Panc1 (cell line): Measurements from ENCODE around the gene MFAP1.
"Not testable (repeated sequence)": the region's sequence is repeated elsewhere in the genome, so short reads cannot be mapped to it uniquely, and the experiment has no call there.

ENCODE experiments used
- CTCF ChIP-seq: fragments of 450-650 bp; IDR thresholded peaks from 2 replicates; pipeline ENCODE4 v1.5.1; 2017; ENCODE audit warnings: mild to moderate bottlenecking
- POLR2AphosphoS5 ChIP-seq: IDR thresholded peaks from 2 replicates; pipeline ENCODE4 v1.6.1; 2012; ENCODE audit warnings: mild to moderate bottlenecking, low read depth, low read length, moderate library complexity
- SIN3A ChIP-seq: IDR thresholded peaks from 2 replicates; pipeline ENCODE4 v1.6.1; 2012; ENCODE audit warnings: low read depth, mild to moderate bottlenecking, low read length, moderate library complexity, borderline replicate concordance; ENCODE audit not compliant: insufficient read depth
- TF ChIP-seq, protein P1 (sequence below), 2 experiments: IDR thresholded peaks; 2 replicates each; pipeline ENCODE4 v1.6.1; 2011 to 2012; ENCODE audit warnings: low read depth in 2 of 2, control low read depth in 1 of 2, low read length in 1 of 2, mild to moderate bottlenecking in 1 of 2, moderate library complexity in 1 of 2; ENCODE audit not compliant: insufficient read depth in 1 of 2

- TF ChIP-seq POLR2AphosphoS5, CTCF, SIN3A: not testable (repeated sequence)
- TF ChIP-seq, protein P1, sequence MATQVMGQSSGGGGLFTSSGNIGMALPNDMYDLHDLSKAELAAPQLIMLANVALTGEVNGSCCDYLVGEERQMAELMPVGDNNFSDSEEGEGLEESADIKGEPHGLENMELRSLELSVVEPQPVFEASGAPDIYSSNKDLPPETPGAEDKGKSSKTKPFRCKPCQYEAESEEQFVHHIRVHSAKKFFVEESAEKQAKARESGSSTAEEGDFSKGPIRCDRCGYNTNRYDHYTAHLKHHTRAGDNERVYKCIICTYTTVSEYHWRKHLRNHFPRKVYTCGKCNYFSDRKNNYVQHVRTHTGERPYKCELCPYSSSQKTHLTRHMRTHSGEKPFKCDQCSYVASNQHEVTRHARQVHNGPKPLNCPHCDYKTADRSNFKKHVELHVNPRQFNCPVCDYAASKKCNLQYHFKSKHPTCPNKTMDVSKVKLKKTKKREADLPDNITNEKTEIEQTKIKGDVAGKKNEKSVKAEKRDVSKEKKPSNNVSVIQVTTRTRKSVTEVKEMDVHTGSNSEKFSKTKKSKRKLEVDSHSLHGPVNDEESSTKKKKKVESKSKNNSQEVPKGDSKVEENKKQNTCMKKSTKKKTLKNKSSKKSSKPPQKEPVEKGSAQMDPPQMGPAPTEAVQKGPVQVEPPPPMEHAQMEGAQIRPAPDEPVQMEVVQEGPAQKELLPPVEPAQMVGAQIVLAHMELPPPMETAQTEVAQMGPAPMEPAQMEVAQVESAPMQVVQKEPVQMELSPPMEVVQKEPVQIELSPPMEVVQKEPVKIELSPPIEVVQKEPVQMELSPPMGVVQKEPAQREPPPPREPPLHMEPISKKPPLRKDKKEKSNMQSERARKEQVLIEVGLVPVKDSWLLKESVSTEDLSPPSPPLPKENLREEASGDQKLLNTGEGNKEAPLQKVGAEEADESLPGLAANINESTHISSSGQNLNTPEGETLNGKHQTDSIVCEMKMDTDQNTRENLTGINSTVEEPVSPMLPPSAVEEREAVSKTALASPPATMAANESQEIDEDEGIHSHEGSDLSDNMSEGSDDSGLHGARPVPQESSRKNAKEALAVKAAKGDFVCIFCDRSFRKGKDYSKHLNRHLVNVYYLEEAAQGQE (IDR thresholded peaks at IDR 0.05; ENCODE audit: insufficient read depth in 1 of 2, low read depth in 2 of 2, low read length in 1 of 2) = not testable (repeated sequence)
Measured at GRCh38 chr15:43829951-43830540, 5.6 kb upstream of the MFAP1 start.
